NCI-H2196 (cell line): ENCODE results near the gene HCK.
A peak's percentile ranks its signal among the peaks of the same experiment; 100 is the strongest.
"Not testable (repeated sequence)": the region's sequence is repeated elsewhere in the genome, so short reads cannot be mapped to it uniquely, and the experiment has no call there.

Experiments
- DNase-seq: peaks from one replicate; lab custom pipeline; 2025; ENCODE audit not compliant: unreplicated experiment; lab: John Stamatoyannopoulos, UW

The HCK gene

DNA sequence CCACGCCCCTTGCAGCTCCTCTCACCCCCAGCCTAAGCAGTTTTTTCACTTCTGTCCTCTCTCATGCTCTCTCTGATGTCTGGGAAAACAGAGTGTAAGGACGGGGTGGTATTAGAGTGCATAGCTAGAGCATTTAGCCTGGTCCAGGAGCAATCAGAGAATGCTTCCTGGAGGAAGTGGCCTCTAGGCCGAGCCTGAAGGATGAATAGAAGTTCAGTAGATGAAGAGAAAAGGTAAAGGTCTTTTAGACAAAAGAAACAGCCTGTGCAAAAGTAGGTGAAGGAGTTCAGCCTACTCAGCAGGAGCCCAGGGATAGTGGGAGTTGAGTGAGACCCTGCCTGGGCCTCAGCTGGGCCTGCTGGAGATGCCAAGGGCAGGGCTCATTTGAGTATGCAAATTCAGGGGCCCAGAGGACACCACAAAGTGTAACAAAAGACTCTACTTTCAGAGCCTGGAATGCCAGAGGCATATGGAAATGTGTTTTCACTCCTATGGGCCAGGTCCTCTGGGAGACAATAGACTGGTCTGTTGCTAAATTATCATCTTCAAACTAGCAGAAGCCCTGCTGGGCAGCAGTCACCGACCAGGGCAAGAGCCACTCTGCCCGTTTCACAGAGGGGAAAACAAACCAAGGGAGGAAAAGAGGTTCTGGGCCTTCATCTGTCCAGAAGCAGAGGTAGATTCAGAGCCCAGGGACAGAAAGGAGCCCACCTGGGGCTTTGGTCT lies 37.8 kb downstream of the HCK start:
- DNase-seq, result no peak

DNA sequence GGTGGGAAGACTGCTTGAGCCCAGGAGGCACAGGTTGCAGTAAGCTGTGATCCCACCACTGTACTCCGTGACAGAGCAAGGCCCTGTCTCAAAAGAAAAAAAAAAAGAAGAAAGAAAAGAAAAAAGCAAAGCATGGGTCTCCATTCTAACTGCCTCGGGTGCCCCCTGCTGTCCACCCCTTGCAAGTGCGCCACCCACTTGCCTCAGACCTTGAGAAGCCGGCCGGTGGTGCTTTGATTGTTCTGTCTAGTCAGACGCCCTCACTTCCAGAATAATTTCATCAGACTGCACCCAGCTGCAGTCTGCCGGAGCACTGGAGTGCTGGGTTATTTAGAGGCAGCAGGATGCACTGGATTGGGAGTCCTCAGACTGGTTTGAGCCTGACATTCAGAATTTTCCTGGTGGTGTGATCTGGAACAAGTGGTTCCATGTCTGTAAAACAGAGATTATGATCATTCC lies 39.9 kb downstream of the HCK start:
- DNase-seq, result peak; percentile 76

DNA sequence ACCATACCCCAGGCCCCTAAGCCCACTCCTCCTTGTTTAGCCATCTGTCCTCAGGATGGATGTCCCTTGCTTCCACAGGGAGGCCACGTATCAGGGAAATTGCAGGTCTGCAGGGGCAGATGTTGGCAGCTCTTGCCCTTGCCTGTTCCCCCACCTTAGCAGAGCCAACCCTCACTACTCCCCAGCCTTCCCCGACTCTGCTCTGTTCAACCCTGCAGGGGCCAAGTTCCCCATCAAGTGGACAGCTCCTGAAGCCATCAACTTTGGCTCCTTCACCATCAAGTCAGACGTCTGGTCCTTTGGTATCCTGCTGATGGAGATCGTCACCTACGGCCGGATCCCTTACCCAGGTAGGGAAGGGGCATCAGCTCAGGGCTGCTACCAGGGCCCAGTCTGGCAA lies 46.7 kb downstream of the HCK start:
- no peak for DNase-seq

DNA sequence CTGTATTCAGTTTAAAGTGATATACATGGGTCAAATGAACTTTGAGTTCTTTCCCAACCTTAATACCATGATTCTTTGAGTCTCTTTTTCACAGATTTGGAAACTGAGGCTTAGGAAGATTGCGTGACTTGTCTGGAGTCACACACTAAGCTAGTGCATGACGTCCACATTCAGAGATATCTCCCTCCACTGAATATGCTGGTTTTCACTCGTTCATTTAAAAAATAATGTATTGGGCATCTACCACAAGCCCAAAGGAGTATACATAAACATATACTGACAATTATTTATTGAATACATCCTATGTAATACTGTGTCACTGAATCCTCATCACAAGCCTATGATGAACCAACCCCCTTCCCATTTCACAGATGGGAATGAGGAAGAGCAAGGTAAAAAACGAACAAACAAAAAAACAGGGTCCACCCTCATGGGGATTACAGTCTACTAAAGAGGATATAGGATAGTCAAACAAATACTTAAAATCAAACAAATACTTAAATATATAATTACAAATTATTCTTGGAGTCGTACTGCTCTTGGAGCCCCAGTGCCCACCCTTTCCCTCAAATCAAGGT lies 56.9 kb downstream of the HCK start:
- DNase-seq, result no peak

DNA sequence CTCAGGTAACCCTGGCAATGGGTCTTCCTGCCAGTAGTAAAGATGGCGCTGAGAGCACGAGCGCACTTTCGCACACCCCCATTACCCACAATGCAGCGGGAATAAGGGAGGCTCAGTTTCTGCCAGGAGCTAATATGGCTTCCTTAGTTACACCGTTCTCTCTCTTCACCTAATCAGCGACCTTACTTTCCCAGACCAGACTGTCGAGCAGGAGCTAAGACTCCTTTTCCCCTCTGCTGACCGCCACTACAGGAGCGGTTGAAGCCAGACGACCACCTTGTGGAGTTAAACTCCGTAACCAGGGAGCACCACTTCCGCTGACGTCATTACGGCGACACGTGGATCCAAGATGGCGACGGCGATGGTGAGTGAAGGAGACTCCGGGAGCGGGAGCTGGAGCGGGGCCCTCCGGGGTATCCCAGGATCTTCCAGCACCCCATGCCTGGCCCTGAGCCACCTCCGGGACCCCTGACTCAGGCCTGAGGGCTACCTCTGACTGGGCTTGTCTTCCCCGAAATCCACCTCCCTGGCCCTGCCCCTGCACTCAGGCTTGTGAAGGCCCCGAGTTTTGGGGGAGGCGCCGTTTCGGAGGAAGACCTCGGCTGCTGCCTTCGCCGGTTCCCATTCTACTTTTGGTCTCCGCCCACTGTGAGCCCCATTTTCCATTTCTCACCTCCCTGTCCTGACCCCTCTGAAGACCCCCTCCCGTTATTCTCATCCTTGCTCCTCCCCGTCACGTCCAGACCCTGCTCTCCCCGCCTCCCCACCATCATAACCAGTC lies 57.5 kb downstream of the HCK start, which contains the start of gene TM9SF4:
TSS of gene TM9SF4 (plus strand) at position 323 of the 781 bp plus-strand sequence. CDS start at position 350, 27 bp downstream.
- peak; percentile 95 for DNase-seq

DNA sequence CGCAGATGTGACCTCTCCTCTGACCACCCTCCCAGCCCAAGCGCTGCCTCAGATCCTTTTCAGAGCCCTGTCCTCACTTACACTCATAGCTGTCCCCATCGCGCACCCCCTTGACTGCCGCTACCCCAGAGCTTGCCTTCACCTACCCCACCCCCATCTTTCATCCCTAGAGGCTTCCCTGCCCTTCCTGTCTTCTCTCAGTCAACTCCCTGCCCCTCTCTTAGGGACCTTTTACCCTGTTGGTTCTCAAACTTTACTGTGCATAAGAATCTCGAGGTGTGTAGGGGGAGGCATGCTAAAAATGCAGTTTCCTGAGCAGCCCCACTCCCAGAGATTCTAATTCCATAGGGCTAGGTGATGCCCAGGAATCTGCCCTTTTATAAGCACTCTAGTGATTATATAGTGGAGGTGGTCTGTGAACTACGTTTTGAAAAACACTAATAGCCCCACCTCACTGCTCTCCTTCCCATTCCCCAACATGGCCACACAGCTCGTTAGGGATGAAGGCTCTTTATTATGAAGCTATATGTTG lies 58.2 kb downstream of the HCK start:
- DNase-seq, result no peak

DNA sequence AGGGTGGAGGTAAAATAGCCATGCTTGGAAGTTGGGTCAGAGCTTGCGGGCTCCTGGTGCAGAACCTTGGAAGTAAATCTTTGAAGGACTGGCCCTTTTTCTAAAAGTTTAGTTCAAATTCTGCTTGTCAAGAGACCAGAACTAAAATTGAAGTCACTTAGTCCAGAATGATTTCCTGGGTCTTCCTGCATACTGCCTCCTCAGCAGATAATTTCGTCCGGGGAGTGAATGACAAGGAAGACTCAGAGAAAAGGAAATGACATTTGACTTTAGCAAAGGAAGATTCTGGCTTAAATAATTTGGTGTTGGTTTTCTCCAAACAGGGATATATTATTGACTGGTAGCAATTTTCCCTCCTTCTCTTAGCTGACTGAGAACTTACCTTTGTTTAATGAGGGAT lies 58.7 kb downstream of the HCK start:
- no peak for DNase-seq

DNA sequence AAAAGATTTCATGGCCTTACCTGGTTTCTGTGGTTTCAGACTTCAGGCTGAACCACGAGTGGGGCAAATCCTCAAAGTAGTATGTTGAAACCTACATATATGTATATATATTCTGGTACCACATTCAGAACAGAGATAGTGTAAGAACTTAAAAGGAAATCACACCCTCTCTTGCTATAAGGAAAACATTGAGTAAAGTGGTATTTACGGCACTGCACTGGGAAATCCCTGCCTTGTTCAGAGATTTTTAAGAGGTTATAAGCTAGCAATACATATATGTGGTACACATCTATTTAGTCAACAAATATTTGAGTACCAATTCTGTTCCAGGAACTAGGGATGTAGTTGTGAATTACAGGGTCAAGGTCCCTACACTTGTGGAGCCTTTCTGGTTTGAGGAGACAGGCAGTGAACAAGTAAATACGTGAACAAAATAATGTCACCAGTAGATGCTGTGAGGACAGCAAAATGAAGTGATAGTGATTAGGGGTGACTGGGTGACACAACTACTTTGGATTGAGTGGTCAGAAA lies 59.2 kb downstream of the HCK start:
- DNase-seq, result no peak

DNA sequence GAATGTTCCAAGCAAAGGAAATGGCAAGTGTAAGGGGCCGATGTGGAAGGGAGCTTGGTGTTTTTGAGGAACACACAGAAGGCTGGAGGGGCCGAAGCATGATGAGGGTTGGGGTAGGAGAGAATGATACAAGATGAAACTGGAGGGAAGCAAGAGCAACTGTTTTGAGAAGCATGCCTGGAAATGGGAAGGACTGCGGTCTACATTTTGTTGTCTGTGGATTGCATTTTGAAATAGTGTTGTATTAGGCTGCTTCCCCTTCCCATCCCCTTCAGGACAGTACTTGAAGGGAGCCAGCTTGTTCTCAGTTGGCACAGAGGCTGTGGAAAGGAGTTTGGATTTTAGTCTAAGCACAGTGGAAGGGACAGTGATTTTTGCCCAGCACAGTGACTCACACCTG lies 59.7 kb downstream of the HCK start:
- no peak for DNase-seq

DNA sequence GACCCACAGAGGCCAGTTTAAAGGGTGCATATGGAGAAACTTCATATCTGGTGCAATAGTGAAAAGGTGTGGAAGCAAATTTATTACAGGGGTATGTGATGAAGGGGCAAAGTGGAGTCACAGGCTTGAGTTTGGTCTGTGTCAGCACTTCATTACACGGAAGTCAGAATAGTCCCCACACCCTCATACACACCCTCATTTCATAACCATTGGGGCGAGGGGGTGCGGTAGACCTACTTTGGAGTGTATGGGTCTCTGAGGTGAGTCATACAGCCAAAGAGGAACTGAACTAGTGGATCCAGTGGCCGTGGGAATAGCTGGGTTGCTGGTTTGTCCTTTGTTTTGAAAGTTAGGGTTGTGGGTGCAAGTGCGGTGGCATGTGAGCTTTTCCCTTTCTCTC lies 60.8 kb downstream of the HCK start:
- no peak for DNase-seq

DNA sequence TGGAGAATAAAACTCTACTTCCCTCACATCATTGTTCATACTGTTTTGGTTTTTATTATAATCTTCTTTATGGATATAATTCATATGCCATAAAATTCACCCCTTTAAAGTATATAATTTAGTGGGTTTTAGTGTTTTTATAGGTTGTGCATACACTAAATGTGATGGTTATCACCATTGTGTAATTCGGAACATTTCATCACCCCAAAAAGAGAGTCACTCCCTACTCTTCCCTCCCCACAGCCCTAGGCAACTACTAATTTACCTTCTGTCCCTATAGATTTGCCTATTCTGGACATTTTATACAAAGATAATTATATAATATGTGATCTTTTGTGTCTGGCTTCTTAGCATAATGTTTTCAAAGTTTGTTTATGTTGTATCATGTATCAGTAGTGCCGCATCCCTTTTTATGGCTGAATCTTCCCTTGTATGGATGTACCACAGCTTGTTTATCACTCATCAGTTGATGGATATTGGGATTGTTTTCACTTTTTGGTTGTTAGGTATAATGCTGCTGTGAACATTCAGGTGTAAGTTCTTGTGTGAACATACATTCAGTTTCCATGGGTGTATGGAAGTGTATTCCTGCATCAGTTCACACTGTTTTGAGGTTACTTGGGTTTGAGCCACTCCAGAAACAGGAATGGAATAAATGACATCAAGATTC lies 61.7 kb downstream of the HCK start:
- DNase-seq, result no peak

DNA sequence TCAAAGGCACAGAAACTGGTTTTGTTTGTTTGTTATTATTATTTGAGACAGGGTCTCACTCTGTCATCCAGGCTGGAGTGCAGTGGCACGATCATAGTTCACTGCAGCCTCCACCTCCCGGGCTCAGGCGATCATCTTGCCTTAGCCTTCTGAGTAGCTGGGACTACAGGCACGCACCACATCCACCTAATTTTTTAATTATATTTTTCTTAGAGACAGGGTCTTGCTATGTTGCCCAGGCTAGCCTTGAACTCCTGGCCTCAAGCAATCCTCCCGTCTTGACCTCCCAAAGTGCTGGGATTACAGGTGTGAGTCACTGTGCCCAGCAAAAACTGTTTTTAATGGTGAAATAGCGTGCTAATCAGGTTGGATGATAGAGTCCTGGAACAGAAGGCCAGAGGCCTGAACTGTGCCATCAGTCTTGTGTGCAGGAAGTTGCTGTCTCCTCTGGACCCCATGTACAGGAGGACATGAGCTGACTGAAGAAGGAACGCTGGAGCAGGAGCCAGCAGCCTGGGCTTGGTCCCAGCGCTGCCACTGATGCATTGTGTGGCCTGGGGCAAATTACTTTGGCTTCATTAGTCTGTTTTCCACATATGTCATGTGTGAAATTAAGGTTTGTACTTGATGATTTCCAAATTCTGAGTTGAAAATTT lies 62.4 kb downstream of the HCK start:
- no peak for DNase-seq

DNA sequence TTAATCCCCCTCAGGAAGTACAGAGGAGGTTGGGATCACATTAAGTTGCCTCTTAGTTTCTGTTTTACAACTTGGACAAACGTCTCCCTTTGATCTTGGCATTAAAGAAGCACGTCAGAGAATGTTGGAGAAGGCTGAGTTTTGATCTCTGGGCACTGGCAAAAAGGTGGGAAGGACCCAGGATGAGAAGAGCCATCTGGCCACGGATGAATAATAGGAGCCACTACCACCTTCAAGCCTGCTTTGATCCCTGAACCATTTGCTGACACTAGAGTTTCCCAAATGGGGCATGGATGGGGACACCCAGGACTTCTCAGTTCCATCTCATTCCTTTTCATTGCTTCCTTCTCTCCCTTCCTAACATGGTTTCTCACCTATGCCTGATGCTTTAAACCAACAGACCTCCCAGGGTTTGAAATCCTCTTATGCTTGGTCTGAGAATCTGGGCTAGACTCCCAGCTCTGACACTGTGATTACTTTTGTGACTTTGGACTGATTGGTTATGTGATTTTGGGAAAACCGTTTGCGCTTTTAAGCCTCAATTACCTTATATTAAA lies 63.2 kb downstream of the HCK start:
- no peak for DNase-seq

DNA sequence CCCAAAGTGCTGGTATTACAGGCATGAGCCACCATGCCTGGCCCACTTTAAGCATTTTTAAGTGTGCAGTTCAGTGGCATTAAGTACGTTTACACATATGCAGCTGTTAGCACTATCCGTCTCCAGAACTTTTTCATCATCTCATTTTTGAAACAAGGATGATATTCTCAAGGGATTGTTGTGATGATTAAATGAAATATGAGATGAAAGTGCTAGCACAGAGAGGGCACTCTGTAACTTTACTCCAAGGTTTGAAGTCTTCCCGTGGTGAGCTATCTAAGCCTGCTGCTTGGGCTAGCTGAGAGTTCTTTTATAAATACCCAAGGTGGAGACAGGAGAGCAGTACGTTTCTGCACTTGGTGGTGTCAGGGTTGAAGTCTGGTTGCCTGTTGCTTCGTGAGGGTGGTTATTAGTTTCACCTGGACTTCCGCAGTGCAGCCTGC lies 64.1 kb downstream of the HCK start:
- no peak for DNase-seq

DNA sequence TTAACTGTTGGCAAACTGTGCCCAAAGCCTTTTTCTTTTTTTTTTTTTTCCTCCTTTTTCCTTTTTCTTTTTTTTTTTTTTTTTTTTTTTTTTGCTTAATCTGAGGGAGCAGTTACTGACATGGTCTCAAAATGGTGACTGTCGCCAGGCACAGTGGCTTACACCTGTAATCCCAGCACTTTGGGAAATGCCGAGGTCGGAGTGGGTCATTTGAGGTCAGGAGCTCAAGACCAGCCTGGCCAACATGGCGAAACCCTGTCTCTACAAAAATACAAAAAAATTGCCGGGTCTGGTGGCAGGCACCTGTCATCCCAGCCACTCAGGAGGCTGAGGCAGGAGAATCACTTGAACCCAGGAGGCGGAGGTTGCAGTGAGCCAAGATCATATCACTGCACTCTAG lies 64.8 kb downstream of the HCK start:
- DNase-seq, result not testable (repeated sequence)

DNA sequence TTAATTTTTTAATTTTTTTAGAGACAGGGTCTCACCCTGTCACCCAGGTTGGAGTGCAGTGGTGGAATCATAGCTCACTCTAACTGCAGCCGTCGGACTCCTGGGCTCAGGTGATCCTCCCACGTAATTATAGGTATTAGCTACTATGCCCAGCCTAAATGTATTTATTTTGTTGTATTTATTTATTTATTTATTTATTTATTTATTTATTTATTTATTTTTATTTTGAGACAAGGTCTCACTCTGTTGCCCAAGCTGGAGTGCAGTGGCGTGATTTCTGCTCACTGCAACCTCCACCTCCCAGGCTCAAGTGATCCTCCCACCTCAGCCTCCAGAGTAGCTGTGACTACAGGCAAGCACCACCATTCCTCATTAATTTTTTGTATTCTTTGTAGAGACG lies 66.4 kb downstream of the HCK start:
- DNase-seq, result not testable (repeated sequence)

DNA sequence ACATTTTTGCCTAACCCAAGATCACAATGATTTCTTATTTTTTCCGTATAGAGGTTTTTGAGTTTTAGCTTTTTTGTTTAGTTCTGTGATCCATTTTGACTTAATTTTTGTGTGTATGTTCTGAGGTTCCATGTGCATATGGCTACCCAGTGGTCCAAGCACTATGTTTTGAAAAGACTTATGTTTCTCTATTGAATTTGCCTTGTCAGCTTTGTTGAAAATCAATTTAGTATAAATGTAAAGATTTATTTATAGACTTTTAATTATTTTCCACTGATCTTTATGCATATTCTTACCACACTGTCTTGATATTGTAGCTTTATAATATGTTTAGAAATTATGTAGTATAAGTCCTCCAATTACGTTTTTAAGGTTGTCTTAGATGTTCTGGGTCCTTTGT lies 67.7 kb downstream of the HCK start:
- no peak for DNase-seq

DNA sequence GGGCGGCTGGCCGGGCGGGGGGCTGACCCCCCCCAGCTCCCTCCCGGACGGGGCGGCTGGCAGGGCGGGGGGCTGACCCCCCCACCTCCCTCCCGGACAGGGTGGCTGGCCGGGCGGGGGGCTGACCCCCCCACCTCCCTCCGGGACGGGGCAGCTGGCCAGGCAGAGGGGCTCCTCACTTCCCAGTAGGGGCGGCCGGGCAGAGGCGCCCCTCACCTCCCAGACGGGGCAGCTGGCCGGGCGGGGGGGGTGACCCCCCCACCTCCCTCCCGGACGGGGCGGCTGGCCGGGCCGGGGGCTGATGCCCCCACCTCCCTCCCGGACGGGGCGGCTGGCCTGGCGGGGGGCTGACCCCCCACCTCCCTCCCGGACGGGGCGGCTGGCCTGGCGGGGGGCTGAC lies 69.9 kb downstream of the HCK start:
- not testable (repeated sequence) for DNase-seq

DNA sequence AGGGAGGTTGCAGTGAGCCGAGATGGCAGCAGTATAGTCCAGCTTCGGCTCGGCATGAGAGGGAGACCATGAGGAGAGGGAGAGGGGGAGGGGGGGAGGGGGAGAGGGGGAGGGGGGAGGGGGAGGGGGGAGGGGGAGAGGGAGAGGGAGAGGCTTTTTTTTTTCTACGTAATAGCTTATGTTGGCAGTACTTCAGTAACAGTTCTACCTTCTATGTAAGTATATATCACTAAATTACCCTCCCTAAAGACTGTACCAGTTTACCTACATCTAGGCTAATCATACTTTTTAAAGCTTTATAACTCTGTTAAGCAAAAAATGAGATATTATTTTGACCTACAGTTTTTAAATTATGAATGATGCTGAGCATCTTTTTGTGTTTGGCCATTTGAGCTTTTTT lies 71.0 kb downstream of the HCK start:
- DNase-seq, result no peak

DNA sequence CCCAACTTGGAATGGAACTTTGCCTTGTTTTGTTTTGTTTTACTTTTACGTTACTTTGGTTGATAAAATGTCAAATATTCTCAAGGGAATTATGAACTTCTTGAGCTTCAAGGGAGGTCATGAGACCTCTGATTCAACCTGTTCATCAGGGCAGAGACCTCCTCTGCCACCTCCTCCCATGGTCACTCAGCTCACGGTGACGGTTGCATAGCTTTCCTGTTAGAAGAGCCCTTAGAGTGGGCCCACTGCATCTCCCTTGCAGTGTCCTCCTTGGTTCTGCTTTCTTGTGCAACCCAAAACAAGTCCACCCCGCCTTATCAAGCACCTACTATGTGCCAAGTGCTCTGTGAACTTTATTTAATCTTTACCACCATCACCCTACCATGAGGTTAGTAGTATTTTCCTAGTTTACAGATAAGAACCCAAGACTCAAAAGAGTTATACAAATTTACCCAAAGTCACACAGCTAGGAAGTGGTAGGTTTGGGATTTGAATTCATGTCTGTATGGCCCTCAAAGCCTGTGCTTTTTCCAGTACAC lies 72.9 kb downstream of the HCK start:
- DNase-seq, result no peak
